ENCODE measurements around the gene SNX9. TPM values are rescaled to one million over a fixed set of nuclear protein-coding genes. Genes with fewer than 3 reads are reported as not detected.

The SNX9 gene
- total RNA-seq, 1 donor from 2014 or later: 36.0 TPM

- Mint-ChIP-seq H3K27ac (ENCODE audit: unreplicated experiment) (no peak overlapping the region), H3K27me3 (ENCODE audit: low read depth, unreplicated experiment) (no peaks in the 10 kb centered on the region), H3K4me3 (ENCODE audit: unreplicated experiment) (no peak overlapping the region), H3K9me3 (ENCODE audit: unreplicated experiment) (peaks cover 6% of the 10 kb centered on the region), H3K4me1 (ENCODE audit: low read depth, unreplicated experiment) (peaks cover 52% of the 10 kb centered on the region), H3K36me3 (ENCODE audit: low read depth, unreplicated experiment) (peaks cover 10% of the 10 kb centered on the region)
- Histone ChIP-seq H3K27me3 (ENCODE audit: insufficient read depth, low read length) (no peaks in the 10 kb centered on the region), H3K4me3 (ENCODE audit: insufficient read depth, low read depth, low read length) (no peak overlapping the region), H4K20me1 (ENCODE audit: insufficient read depth, low read length) (peaks cover 94% of the 10 kb centered on the region), H3K9me3 (ENCODE audit: insufficient read depth, low read depth, low read length) (no peaks in the 10 kb centered on the region), H3K27ac (ENCODE audit: low read depth, low read length) (no peak overlapping the region), H3K36me3 (ENCODE audit: insufficient read depth, low read length) (no peaks in the 10 kb centered on the region), H2AFZ (ENCODE audit: low read depth, low read length) (no peak overlapping the region), H3K9ac (ENCODE audit: low read length) (no peak overlapping the region), H3K79me2 (ENCODE audit: insufficient read depth, low read length) (peaks cover 100% of the 10 kb centered on the region), H3K4me2 (ENCODE audit: low read length) (no peak overlapping the region), H3K4me1 (ENCODE audit: insufficient read depth, low read length) (peaks cover 6% of the 10 kb centered on the region)
- DNase-seq (ENCODE audit: low read depth) (no peak), FAIRE-seq (no peak)
- TF ChIP-seq CTCF (IDR thresholded peaks at IDR 0.05; ENCODE audit: insufficient read depth, low read depth, low read length) (no peak), EZH2 (IDR thresholded peaks at IDR 0.05; ENCODE audit: insufficient read depth, low read length) (no peak)
Observed at GRCh38 chr6:157850030-157850429, 27.0 kb downstream of the SNX9 start.

- Mint-ChIP-seq H3K9me3 (ENCODE audit: unreplicated experiment) (peaks cover 6% of the 10 kb centered on the region), H3K27ac (ENCODE audit: unreplicated experiment) (peak overlapping the region; percentile 16), H3K4me1 (ENCODE audit: low read depth, unreplicated experiment) (peaks cover 36% of the 10 kb centered on the region), H3K4me3 (ENCODE audit: unreplicated experiment) (no peak overlapping the region), H3K27me3 (ENCODE audit: low read depth, unreplicated experiment) (no peaks in the 10 kb centered on the region), H3K36me3 (ENCODE audit: low read depth, unreplicated experiment) (peaks cover 10% of the 10 kb centered on the region)
- no peak overlapping the region for H3K9ac ChIP-seq (ENCODE audit: low read length)
- peaks cover 99% of the 10 kb centered on the region for H3K79me2 ChIP-seq (ENCODE audit: insufficient read depth, low read length)
- H4K20me1 ChIP-seq (ENCODE audit: insufficient read depth, low read length): peaks cover 83% of the 10 kb centered on the region
- H3K4me3 ChIP-seq (ENCODE audit: insufficient read depth, low read depth, low read length): no peak overlapping the region
- TF ChIP-seq EZH2 (IDR thresholded peaks at IDR 0.05; ENCODE audit: insufficient read depth, low read length) (no peak), CTCF (IDR thresholded peaks at IDR 0.05; ENCODE audit: insufficient read depth, low read depth, low read length) (no peak)
- FAIRE-seq (peak; percentile 64), DNase-seq (ENCODE audit: low read depth) (no peak)
- no peaks in the 10 kb centered on the region for H3K9me3 ChIP-seq (ENCODE audit: insufficient read depth, low read depth, low read length)
- no peak overlapping the region for H3K4me2 ChIP-seq (ENCODE audit: low read length)
- H3K36me3 ChIP-seq (ENCODE audit: insufficient read depth, low read length): no peaks in the 10 kb centered on the region
- no peaks in the 10 kb centered on the region for H3K4me1 ChIP-seq (ENCODE audit: insufficient read depth, low read length)
- no peaks in the 10 kb centered on the region for H3K27me3 ChIP-seq (ENCODE audit: insufficient read depth, low read length)
- H3K27ac ChIP-seq (ENCODE audit: low read depth, low read length): no peak overlapping the region
- H2AFZ ChIP-seq (ENCODE audit: low read depth, low read length): no peak overlapping the region
Observed at GRCh38 chr6:157853018-157853805, 30.2 kb downstream of the SNX9 start.

GRCh38 chr6:157853902-157854502 lies 31.0 kb downstream of the SNX9 start:
- peaks cover 81% of the 10 kb centered on the region for H4K20me1 ChIP-seq (ENCODE audit: insufficient read depth, low read length)
- peaks cover 99% of the 10 kb centered on the region for H3K79me2 ChIP-seq (ENCODE audit: insufficient read depth, low read length)
- H3K27me3 ChIP-seq (ENCODE audit: insufficient read depth, low read length): no peaks in the 10 kb centered on the region
- H2AFZ ChIP-seq (ENCODE audit: low read depth, low read length): no peak overlapping the region
- H3K9me3 Mint-ChIP-seq (ENCODE audit: unreplicated experiment): peaks cover 6% of the 10 kb centered on the region
- H3K9ac ChIP-seq (ENCODE audit: low read length): no peak overlapping the region
- no peak for FAIRE-seq
- DNase-seq (ENCODE audit: low read depth): no peak
- H3K27ac Mint-ChIP-seq (ENCODE audit: unreplicated experiment): peak overlapping the region; percentile 14
- no peak overlapping the region for H3K4me3 ChIP-seq (ENCODE audit: insufficient read depth, low read depth, low read length)
- no peak overlapping the region for H3K27ac ChIP-seq (ENCODE audit: low read depth, low read length)
- H3K9me3 ChIP-seq (ENCODE audit: insufficient read depth, low read depth, low read length): no peaks in the 10 kb centered on the region
- H3K4me1 Mint-ChIP-seq (ENCODE audit: low read depth, unreplicated experiment): peaks cover 36% of the 10 kb centered on the region
- no peaks in the 10 kb centered on the region for H3K4me1 ChIP-seq (ENCODE audit: insufficient read depth, low read length)
- H3K27me3 Mint-ChIP-seq (ENCODE audit: low read depth, unreplicated experiment): no peaks in the 10 kb centered on the region
- H3K36me3 ChIP-seq (ENCODE audit: insufficient read depth, low read length): no peaks in the 10 kb centered on the region
- H3K36me3 Mint-ChIP-seq (ENCODE audit: low read depth, unreplicated experiment): peaks cover 10% of the 10 kb centered on the region
- TF ChIP-seq EZH2 (IDR thresholded peaks at IDR 0.05; ENCODE audit: insufficient read depth, low read length) (no peak), CTCF (IDR thresholded peaks at IDR 0.05; ENCODE audit: insufficient read depth, low read depth, low read length) (no peak)
- H3K4me3 Mint-ChIP-seq (ENCODE audit: unreplicated experiment): no peak overlapping the region
- H3K4me2 ChIP-seq (ENCODE audit: low read length): no peak overlapping the region
